ENCODE measurements around the gene TGFBR2.

Gene TGFBR2

DNA sequence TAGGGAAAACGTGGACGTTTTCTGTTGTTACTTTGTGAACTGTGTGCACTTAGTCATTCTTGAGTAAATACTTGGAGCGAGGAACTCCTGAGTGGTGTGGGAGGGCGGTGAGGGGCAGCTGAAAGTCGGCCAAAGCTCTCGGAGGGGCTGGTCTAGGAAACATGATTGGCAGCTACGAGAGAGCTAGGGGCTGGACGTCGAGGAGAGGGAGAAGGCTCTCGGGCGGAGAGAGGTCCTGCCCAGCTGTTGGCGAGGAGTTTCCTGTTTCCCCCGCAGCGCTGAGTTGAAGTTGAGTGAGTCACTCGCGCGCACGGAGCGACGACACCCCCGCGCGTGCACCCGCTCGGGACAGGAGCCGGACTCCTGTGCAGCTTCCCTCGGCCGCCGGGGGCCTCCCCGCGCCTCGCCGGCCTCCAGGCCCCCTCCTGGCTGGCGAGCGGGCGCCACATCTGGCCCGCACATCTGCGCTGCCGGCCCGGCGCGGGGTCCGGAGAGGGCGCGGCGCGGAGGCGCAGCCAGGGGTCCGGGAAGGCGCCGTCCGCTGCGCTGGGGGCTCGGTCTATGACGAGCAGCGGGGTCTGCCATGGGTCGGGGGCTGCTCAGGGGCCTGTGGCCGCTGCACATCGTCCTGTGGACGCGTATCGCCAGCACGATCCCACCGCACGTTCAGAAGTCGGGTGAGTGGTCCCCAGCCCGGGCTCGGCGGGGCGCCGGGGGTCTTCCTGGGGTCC, at the start of gene TGFBR2:
TGFBR2 (plus strand) TSS at position 301 of the 731 bp plus-strand sequence; CDS start at position 584, 283 bp downstream.
- FAIRE-seq (peak; percentile 62), DNase-seq (ENCODE audit: extremely low spot score, insufficient read length, low read depth) (peak; percentile 44)

GRCh38 chr3:30557746-30558303, 48.6 kb upstream of the TGFBR2 start:
- DNase-seq (ENCODE audit: extremely low spot score, insufficient read length, low read depth) (no peak), FAIRE-seq (no peak)

- DNase-seq (ENCODE audit: extremely low spot score, insufficient read length, low read depth) (no peak), FAIRE-seq (no peak)
Observed at GRCh38 chr3:30563956-30564355, 42.4 kb upstream of the TGFBR2 start.

DNA sequence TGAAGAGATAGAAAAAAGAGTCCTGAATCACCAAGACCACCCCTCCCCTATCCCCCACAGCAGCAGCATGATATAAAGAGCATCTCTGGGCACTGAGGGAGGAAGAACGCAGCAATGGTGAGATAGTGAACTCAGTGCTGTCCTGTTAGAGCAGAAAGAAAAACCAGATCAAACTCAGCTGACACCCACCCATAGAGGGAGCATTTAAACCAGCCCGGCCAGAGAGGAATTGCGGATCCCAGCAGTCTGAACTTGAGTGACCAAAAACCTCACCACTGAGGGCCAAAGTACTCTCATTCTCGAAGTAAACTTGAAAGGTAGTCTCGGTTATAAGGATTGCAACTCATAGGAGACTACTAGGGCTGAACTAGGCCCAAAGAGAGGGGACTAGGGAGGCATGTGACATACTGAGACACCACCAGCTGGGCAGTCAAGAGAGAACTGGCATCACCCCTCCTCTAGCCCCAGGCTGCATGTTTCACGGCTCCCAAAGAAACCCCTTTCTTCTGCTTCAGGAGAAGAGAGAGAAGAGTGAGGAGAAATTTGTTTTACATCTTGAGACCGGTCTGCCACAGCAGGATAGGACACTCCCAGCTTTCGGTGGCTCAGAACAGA, 39.2 kb upstream of the TGFBR2 start:
- FAIRE-seq (no peak), DNase-seq (ENCODE audit: extremely low spot score, insufficient read length, low read depth) (no peak)

GRCh38 chr3:30576946-30577345, 29.5 kb upstream of the TGFBR2 start:
- DNase-seq (ENCODE audit: extremely low spot score, insufficient read length, low read depth) (no peak), FAIRE-seq (no peak)

DNA sequence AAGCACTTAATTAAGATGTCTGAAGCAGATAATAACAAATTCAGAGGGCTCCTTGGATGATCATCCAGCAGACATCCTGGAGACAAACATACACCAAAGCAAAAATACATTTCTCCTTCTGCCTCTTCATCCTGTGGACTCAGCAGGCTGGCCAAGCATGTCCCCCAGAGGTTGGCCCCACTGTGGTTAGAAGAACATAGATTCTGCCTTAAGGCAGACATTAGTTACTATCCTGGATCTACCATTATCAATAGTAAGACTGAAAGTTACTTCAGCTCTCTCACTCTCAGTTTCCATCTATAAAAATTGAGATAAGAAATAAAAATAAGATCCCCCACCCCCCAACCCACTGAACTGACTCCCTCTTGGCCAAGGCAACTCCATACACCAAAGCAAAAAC, 28.6 kb upstream of the TGFBR2 start:
- FAIRE-seq (no peak), DNase-seq (ENCODE audit: extremely low spot score, insufficient read length, low read depth) (no peak)

DNA sequence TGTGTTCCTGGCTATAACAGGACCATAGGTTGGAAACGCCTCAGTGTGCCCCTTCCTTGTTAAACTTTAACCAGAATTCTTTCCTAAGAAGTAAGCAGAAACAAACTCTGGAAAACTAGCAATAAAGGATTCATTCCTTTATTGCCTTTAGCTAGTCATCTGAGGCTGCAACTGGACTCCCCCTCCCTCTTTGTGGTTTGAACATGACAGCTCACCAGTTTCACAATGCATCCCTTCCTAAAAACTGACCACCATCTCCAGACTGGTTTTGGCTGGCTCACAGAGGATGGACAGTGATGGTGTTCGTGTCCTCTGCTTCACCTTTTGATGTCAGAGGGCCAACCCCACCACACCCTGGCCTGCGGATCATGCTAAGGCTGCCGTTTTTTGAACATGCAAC, 27.9 kb upstream of the TGFBR2 start:
- no peak for DNase-seq (ENCODE audit: extremely low spot score, insufficient read length, low read depth)

DNA sequence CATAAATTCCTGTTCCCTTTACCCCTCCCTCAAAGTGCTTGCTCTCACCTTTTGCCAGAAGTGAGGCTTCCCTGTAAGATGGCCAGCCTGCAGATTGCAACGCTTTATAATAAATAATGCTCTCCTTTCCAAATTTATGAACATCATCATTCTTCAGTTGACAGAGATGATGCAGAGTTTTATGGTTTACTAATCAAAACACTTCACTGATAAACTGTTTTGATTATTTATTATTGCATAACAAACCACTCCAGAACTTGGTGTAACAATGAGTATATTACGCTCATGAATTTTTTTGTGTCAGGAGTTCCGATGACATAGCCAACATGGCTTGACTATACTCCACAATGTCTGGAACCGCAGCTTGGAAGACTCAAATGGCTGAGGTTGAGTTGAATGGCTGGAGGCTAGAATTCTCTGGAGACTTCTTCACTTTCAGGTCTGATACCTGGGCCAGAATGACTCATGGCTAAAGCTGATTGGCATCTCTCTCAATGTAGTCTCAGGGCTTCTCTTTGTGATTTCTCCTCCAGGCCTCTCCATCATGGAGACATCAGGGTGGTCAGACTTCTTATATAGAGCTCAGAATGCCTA, 27.3 kb upstream of the TGFBR2 start:
- no peak for FAIRE-seq
- DNase-seq (ENCODE audit: extremely low spot score, insufficient read length, low read depth): no peak

More for the DNA sequence above, 27.9 kb upstream of the TGFBR2 start:
- no peak for FAIRE-seq

GRCh38 chr3:30581067-30581585, 25.3 kb upstream of the TGFBR2 start:
- no peak for FAIRE-seq

DNA sequence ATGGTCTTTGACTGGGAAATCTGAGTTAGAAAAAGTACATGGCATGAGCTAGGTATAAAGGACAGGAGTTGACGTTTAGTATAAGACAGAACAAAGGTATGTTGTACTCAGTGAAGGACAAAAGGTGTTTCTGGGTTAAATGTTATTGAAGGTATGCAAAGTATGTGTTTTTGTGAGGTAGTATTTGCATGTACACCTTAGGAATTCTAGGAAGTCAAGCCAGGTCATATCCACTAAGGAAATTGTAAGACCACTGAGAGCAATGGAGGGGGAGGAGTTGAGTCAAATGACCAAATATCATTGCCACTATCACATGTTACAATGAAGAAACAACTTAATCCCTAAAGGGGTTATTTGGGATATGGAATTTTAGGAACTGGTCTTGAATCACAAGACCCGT, 24.4 kb upstream of the TGFBR2 start:
- no peak for DNase-seq (ENCODE audit: extremely low spot score, insufficient read length, low read depth)
- no peak for FAIRE-seq

More at GRCh38 chr3:30581067-30581585, 25.3 kb upstream of the TGFBR2 start:
- DNase-seq (ENCODE audit: extremely low spot score, insufficient read length, low read depth): no peak

- FAIRE-seq (no peak), DNase-seq (ENCODE audit: extremely low spot score, insufficient read length, low read depth) (no peak)
Observed at GRCh38 chr3:30583973-30584372, 22.4 kb upstream of the TGFBR2 start.

DNA sequence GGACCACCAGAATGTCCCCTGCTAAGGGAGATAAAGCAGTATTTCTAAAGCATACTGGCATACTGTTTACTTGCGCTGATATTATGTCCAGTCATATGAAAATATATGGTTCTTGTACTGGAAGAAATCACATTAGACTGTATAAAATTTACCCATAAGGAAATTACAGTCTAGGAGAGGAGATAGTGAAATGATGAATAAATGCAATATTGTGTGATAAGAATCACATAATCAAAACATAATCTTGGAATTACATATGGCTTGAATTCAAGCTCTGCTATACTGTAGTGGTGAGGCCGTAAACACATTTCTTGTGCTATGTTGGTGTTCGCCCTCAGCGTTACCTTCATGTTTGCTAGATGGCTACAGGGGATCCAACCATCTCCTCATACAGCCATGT, 20.7 kb upstream of the TGFBR2 start:
- no peak for DNase-seq (ENCODE audit: extremely low spot score, insufficient read length, low read depth)
- FAIRE-seq: no peak

DNA sequence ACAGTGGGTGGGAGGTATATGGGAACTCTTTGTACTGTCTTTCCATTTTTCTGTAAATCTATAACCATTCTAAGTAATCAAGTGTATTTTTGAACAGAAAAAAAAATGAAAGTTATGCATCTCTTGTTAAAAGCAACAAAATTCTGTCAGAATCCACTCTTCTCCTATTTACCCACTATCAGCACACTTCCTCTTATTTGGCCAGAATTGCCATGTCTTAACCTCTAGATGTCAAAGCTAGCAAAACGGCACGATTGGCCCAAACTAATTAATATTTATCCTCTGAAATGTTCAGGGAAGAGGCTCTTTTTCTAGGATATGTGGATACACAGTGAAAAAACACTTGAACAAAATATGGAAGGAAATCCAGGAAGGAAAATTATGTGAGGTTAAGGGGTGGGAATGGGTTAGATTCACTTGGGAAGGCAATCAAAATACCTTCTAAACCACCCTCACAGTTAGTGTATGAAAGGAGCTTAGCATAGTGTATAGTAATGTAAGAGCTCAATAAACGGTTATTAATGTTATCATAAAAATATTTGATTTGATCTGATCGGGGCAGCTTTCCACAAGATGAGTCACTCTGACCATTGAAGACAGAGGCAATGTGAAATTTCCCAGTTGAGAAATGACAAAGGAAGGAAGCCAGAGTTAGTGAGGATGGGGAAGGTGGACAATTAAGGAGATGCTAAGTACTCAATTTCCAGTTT, 20.1 kb upstream of the TGFBR2 start:
- DNase-seq (ENCODE audit: extremely low spot score, insufficient read length, low read depth) (no peak), FAIRE-seq (no peak)

GRCh38 chr3:30586806-30587486, 19.5 kb upstream of the TGFBR2 start:
- DNase-seq (ENCODE audit: extremely low spot score, insufficient read length, low read depth): no peak
- FAIRE-seq: no peak

- FAIRE-seq (no peak), DNase-seq (ENCODE audit: extremely low spot score, insufficient read length, low read depth) (no peak)
Observed at GRCh38 chr3:30587904-30588303, 18.5 kb upstream of the TGFBR2 start.

DNA sequence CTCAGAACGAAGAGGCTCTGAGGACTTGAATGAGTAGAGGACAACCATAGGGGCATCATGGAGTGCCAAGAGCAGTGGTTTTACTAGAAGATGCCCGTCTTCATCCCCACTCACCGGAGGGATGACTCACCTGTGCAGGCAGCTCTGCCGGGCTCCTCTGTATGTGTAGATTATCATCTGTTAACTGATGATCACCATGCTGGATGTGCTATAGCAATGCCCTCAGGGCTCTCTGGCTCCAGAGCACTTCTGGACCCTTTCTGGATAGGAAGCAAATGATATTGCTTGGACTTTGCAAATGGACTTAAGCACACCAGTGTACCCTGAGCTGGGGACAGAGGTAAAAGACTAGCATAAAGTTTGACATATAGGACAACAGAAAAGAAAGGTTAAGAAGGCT, 10.2 kb upstream of the TGFBR2 start:
- DNase-seq (ENCODE audit: extremely low spot score, insufficient read length, low read depth) (no peak), FAIRE-seq (no peak)

- FAIRE-seq (no peak), DNase-seq (ENCODE audit: extremely low spot score, insufficient read length, low read depth) (no peak)
Observed at GRCh38 chr3:30597131-30597768, 9.2 kb upstream of the TGFBR2 start.

DNA sequence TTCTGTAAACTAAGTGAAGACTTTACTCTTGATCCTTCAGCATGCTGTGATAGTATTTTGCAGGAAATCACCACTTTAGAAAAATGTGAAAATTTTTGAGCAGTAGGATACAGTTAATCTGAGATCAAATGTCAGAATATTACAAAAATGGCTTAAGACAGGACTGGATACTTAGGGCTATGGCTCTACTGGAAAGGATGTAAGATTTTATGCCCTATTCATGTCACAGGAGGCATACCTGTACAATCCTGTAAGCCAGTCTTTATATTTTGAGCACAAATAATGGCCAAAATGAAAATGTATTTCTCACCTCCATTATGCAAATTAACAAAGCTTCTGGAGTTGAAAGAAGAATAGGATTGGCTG, 8.6 kb upstream of the TGFBR2 start:
- no peak for FAIRE-seq
- DNase-seq (ENCODE audit: extremely low spot score, insufficient read length, low read depth): no peak
